Left lung (tissue), 10 donors: ENCODE measurements around the gene SLC9A1. TPM values are rescaled to one million over a fixed set of nuclear protein-coding genes. Genes with fewer than 3 reads are reported as not detected.
A peak's percentile ranks its signal among the peaks of the same experiment; 100 is the strongest.

Experiments used
- ATAC-seq: fragments of 200-7000 bp; cut with Tn5 transposase; one replicate; pipeline ENCODE4 v1.9.1; 2020; ENCODE audit warnings: moderate library complexity
- DNase-seq, 4 donors: peaks; one replicate each; pipeline ENCODE4 v3.0.0-alpha.2; 2013 to 2020
- H3K27ac ChIP-seq, 2 donors: fragments of 200-600 bp; sonication (generic) in 1 of 2; one replicate each; pipeline versions ENCODE4 v1.5.0 to v1.8.0; 2020 to 2021
- H3K27me3 ChIP-seq, 2 donors: fragments of 200-600 bp; sonication (generic) in 1 of 2; one replicate each; pipeline versions ENCODE4 v1.5.0 to v1.8.0; 2020 to 2021
- H3K36me3 ChIP-seq, 2 donors: fragments of 200-600 bp; sonication (generic) in 1 of 2; one replicate each; pipeline versions ENCODE4 v1.5.0 to v1.8.0; 2020 to 2021
- H3K4me1 ChIP-seq, 2 donors: fragments of 200-600 bp; one replicate each; pipeline ENCODE4 v1.8.0; 2021
- H3K4me3 ChIP-seq, 2 donors: fragments of 200-600 bp; sonication (generic) in 1 of 2; one replicate each; pipeline versions ENCODE4 v1.5.0 to v1.8.0; 2020 to 2021; ENCODE audit warnings: mild to moderate bottlenecking in 1 of 2
- H3K9me3 ChIP-seq, 2 donors: fragments of 200-600 bp; sonication (generic) in 1 of 2; one replicate each; pipeline versions ENCODE4 v1.5.0 to v1.8.0; 2020 to 2021
- intact Hi-C, 2 donors: fragments of 100-400 bp; cut with DNase I; formaldehyde crosslinking; loops; one replicate each; pipeline versions ENCODE4 v1.11.2 to v1.14.2; 2022
- polyA plus RNA-seq, 6 donors: library from polyadenylated mRNA; unstranded; fragments of 120-200 nt; gene quantifications; one replicate each; pipeline ENCODE4 v1.2.1, GENCODE V29; 2013; ENCODE audit not compliant: insufficient read length in 6 of 6
- total RNA-seq, 2 donors: library from RNA; stranded (reverse); fragmentation: NEBNext Ultra II Directional; extraction: Animal tissue kit (Norgen Biotek cat#: 25700); gene quantifications; one replicate each; pipeline ENCODE4 v1.2.1, GENCODE V29; 2021
- TF ChIP-seq, protein P1 (sequence below), 2 donors: fragments of 200-600 bp; sonication (generic) in 1 of 2; IDR thresholded peaks; one replicate each; pipeline versions ENCODE4 v1.5.0 to v1.8.0; 2021; ENCODE audit warnings: antibody characterized with exemption in 2 of 2
- donor health status: DM: no; HTN: yes; CAD: no.
- donor health status: DM: no; HTN: no; CAD: no.

The SLC9A1 gene
- total and polyA plus RNA-seq, 8 donors, result 16.0 to 63.8 (median 20.4) TPM

DNA sequence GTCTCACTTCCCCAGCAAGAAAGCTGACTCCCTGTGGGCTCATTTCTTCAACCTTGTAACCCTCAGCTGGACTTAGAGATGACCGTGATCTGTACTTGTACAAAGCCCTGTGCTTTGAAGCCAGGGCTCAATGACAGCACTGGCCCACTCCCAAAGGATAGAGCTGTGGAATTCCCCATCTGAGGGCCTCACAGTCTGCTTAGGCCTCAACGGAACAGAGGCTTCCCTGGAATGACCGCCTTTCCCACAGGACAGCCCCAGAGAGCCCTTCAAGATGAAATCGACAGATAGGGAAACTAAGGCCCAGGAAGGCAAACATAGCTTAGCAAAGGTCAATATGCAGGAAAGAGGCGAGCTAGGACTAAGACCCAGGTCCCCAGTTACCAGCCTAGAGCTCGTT lies 11.5 kb downstream of the SLC9A1 start:
- no peak for ATAC-seq
- Histone ChIP-seq H3K9me3 (no peaks in the 10 kb centered on the region), H3K27me3 (no peaks in the 10 kb centered on the region), H3K36me3 (no peaks in the 10 kb centered on the region), H3K27ac (no peak overlapping the region), H3K4me1 (peaks cover 3 to 56% of the 10 kb centered on the region in 2 donors), H3K4me3 (no peak overlapping the region)
- no peak for DNase-seq
- intact Hi-C loops, result no loop called here
- TF ChIP-seq, protein P1, sequence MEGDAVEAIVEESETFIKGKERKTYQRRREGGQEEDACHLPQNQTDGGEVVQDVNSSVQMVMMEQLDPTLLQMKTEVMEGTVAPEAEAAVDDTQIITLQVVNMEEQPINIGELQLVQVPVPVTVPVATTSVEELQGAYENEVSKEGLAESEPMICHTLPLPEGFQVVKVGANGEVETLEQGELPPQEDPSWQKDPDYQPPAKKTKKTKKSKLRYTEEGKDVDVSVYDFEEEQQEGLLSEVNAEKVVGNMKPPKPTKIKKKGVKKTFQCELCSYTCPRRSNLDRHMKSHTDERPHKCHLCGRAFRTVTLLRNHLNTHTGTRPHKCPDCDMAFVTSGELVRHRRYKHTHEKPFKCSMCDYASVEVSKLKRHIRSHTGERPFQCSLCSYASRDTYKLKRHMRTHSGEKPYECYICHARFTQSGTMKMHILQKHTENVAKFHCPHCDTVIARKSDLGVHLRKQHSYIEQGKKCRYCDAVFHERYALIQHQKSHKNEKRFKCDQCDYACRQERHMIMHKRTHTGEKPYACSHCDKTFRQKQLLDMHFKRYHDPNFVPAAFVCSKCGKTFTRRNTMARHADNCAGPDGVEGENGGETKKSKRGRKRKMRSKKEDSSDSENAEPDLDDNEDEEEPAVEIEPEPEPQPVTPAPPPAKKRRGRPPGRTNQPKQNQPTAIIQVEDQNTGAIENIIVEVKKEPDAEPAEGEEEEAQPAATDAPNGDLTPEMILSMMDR (IDR thresholded peaks at IDR 0.05), result no peak

DNA sequence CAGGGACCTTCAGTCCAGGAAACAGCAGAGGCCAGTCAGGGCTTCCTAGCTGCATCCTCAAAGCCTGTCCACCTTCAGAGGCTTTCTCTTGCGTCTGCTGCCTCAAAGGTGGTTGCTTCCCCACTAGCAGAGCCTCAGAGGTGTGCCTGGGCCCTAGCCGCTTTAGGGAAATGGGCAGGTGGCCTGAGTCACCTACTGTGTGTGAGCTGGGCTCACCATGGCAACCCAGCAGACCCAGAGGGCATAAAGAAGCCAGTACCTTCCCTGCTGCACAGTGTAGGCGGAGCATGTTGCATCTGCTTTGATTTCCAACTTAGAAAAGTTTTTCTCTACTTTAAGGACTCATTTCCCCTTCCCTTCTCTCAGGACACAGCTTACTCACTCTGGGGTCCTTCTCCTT lies 12.5 kb downstream of the SLC9A1 start:
- Histone ChIP-seq H3K4me1 (peaks cover 5 to 62% of the 10 kb centered on the region in 2 donors), H3K36me3 (no peaks in the 10 kb centered on the region), H3K27me3 (no peaks in the 10 kb centered on the region), H3K4me3 (no peak overlapping the region), H3K27ac (no peak overlapping the region), H3K9me3 (no peaks in the 10 kb centered on the region)
- intact Hi-C loops, result no loop called here
- DNase-seq (no peak), ATAC-seq (no peak)
- TF ChIP-seq, protein P1 (IDR thresholded peaks at IDR 0.05), result no peak

DNA sequence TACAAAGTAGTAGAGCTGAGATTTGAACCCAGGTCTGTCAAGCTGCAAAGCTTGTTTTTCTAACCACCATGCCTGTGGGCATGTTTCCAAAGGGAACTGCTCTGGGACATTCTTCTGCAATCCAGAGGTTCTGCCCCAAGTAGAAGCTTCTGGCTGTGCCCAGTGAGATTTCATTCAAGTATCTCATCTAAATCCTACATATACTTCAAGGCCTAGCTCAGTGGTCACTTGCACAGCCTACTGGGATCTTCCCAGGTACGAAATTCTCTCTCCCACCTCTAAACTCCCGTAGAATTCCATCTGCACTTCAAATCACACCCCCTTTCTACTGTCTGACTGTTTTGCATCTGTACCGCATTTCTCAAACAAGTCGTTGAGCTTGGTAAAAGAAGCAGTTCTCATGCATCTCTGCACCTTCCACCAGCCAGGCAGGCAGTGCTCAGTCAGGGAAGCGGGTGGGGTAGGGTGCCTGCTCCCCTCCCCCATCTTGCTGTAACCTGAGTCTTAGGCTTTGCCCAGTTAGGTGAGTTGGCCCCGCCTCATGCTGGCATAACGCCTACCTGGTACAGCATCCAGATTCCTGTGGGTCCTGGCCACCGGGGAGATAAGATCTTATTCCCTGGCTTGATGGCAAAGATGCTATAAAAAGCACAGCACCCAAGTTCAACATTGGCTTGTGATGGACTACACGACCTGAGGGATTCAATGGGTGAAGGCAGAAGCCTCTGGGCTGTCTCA lies 13.5 kb downstream of the SLC9A1 start:
- H3K36me3 ChIP-seq, result no peaks in the 10 kb centered on the region
- intact Hi-C loops, result no loop called here
- H3K27ac ChIP-seq, result no peak overlapping the region
- TF ChIP-seq, protein P1 (IDR thresholded peaks at IDR 0.05), result no peak
- H3K27me3 ChIP-seq, result no peaks in the 10 kb centered on the region
- H3K4me3 ChIP-seq, result no peak overlapping the region
- no peaks in the 10 kb centered on the region for H3K9me3 ChIP-seq
- peaks cover 14 to 73% of the 10 kb centered on the region in 2 donors for H3K4me1 ChIP-seq
- ATAC-seq (peak; percentile 33), DNase-seq (peak in 1 of 4 donors; percentile 64)

DNA sequence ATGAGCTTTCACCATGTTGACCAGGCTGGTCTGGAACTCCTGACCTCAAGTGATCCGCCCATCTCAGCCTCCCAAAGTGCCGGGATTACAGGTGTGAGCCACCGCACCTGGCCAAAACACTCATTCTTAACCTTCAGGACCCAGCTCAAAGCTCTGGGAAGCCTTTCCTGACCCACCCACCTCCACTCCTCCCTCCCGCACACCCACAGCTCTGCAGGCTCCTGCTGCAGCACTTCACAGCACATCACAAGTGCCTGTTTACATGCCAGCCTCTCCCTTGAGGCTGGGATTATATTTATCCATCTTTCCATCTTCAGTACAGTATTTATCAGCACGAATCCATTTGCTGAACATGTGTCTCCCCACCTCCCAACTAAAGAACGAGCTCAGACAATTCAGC lies 14.9 kb downstream of the SLC9A1 start:
- DNase-seq (peak in 1 of 4 donors; percentile 63), ATAC-seq (peak; percentile 49)
- Histone ChIP-seq H3K36me3 (no peaks in the 10 kb centered on the region), H3K4me1 (peaks cover 18 to 82% of the 10 kb centered on the region in 2 donors), H3K9me3 (no peaks in the 10 kb centered on the region), H3K27ac (no peak overlapping the region), H3K4me3 (no peak overlapping the region), H3K27me3 (no peaks in the 10 kb centered on the region)
- TF ChIP-seq, protein P1 (IDR thresholded peaks at IDR 0.05), result no peak
- intact Hi-C loops, result no loop called here

DNA sequence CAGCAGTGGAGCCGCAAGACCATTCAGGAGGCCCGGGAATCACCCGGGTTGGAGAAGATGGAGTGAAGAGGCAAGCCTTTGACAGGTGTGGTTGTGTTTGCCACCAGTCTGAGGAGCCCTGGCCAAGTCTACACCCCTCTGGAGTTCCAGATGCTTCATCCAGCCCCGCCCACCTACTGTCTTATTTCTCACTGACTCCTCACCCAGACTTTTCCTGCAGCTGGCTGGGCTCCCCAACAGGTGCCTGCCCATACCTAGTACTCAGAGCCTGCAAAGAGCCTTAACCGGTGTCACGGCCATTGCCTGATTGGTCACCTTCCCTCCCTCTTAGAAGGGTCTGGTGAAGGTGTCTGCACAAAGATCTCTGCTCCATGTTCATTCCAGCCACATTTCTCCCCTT lies 16.0 kb downstream of the SLC9A1 start:
- no peak for ATAC-seq
- H3K4me3 ChIP-seq, result no peak overlapping the region
- no peak overlapping the region for H3K27ac ChIP-seq
- H3K4me1 ChIP-seq, result peaks cover 18 to 89% of the 10 kb centered on the region in 2 donors
- TF ChIP-seq, protein P1 (IDR thresholded peaks at IDR 0.05), result no peak
- DNase-seq, result no peak
- intact Hi-C loops, result no loop called here
- H3K27me3 ChIP-seq, result no peaks in the 10 kb centered on the region
- no peaks in the 10 kb centered on the region for H3K9me3 ChIP-seq
- no peaks in the 10 kb centered on the region for H3K36me3 ChIP-seq
